Measurements from ENCODE around the gene AGER.

GRCh38 chr6:32204268-32204715, 20.2 kb upstream of the AGER start:
- TF ChIP-seq POLR2A (IDR thresholded peaks at IDR 0.05) (no peak), CTCF (IDR thresholded peaks at IDR 0.05) (no peak)
